ENCODE measurements around the gene GSTO1.
A peak's percentile ranks its signal among the peaks of the same experiment; 100 is the strongest.

The GSTO1 gene

GRCh38 chr10:104291439-104291951 is 36.8 kb downstream of the GSTO1 start:
- H3K27ac ChIP-seq = no peak overlapping the region
- no peak overlapping the region for H3K4me3 ChIP-seq
- no peaks in the 10 kb centered on the region for H3K9me3 ChIP-seq (ENCODE audit: low read depth, low read length)
- TF ChIP-seq POLR2AphosphoS5 (IDR thresholded peaks at IDR 0.05; ENCODE audit: borderline replicate concordance, low read depth, low read length) = no peak
- no peak for TF ChIP-seq FOXP2 (optimal IDR thresholded peaks at IDR 0.05; ENCODE audit: control extremely low read depth, extremely low read length, insufficient read depth)
- no peak for TF ChIP-seq EZH2 (IDR thresholded peaks at IDR 0.05)
- no peak overlapping the region for H3K9ac ChIP-seq (ENCODE audit: insufficient read length)
- no peaks in the 10 kb centered on the region for H3K36me3 ChIP-seq (ENCODE audit: insufficient read depth, low read length)
- no peak for DNase-seq (ENCODE audit: low read depth, low spot score)

DNA sequence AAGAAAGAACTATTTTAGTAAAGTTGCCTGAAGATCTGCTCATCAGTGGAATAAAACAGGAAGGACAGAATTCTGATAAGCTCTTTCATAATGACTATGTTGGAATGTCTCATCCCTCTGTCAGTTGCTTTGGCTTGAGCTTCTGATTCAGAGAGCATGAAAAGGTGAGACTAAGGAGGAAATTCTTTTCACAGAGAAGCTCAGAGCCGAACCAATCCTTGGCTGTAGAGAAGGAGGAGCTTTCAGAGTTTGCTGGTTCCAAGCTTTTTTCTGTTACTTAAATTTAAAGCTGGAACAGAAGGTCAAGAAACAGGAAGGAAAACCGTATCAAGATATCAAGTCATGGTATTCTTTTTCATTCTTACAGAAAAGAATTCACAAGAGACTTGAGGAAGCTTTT is 38.3 kb downstream of the GSTO1 start:
- Histone ChIP-seq H3K4me3 (no peak overlapping the region), H3K9me3 (ENCODE audit: low read depth, low read length) (no peaks in the 10 kb centered on the region), H3K9ac (ENCODE audit: insufficient read length) (no peak overlapping the region), H3K36me3 (ENCODE audit: insufficient read depth, low read length) (no peaks in the 10 kb centered on the region), H3K27ac (no peak overlapping the region)
- DNase-seq (ENCODE audit: low read depth, low spot score) = no peak
- no peak for TF ChIP-seq FOXP2 (optimal IDR thresholded peaks at IDR 0.05; ENCODE audit: control extremely low read depth, extremely low read length, insufficient read depth)
- TF ChIP-seq EZH2 (IDR thresholded peaks at IDR 0.05) = no peak
- no peak for TF ChIP-seq POLR2AphosphoS5 (IDR thresholded peaks at IDR 0.05; ENCODE audit: borderline replicate concordance, low read depth, low read length)

DNA sequence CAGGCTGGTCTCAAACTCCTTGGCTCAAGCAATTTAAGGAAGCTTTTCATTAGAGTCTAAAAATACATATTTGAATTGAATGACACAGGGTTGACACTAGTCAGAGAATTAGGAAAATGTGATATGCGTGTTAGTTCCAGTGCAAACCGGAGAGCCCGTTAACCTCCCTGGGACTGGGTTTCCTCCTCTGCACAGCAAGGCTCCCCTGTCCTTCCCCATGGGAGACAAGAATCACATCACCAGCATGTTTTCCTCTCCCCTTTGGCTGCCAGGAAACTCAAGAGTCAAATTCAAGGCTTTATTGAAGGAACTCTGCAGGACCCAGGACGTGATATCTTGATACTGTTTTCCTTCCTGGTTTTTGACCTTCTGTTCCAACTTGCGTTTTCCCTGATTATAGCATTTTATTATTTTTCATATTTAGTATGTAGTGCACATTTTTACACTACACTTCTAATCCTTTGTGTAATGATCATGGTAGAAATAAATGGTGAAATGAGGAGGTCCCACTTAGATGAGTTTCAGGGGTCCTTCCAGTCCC is 39.2 kb downstream of the GSTO1 start:
- Histone ChIP-seq H3K9me3 (ENCODE audit: low read depth, low read length) (no peaks in the 10 kb centered on the region), H3K9ac (ENCODE audit: insufficient read length) (no peak overlapping the region), H3K36me3 (ENCODE audit: insufficient read depth, low read length) (no peaks in the 10 kb centered on the region), H3K27ac (no peak overlapping the region), H3K4me3 (no peak overlapping the region)
- no peak for DNase-seq (ENCODE audit: low read depth, low spot score)
- TF ChIP-seq POLR2AphosphoS5 (IDR thresholded peaks at IDR 0.05; ENCODE audit: borderline replicate concordance, low read depth, low read length) (no peak), FOXP2 (optimal IDR thresholded peaks at IDR 0.05; ENCODE audit: control extremely low read depth, extremely low read length, insufficient read depth) (no peak), EZH2 (IDR thresholded peaks at IDR 0.05) (no peak)

- Histone ChIP-seq H3K4me3 (no peak overlapping the region), H3K9me3 (ENCODE audit: low read depth, low read length) (no peaks in the 10 kb centered on the region), H3K9ac (ENCODE audit: insufficient read length) (no peak overlapping the region), H3K36me3 (ENCODE audit: insufficient read depth, low read length) (no peaks in the 10 kb centered on the region), H3K27ac (no peak overlapping the region)
- TF ChIP-seq FOXP2 (optimal IDR thresholded peaks at IDR 0.05; ENCODE audit: control extremely low read depth, extremely low read length, insufficient read depth) (no peak), POLR2AphosphoS5 (IDR thresholded peaks at IDR 0.05; ENCODE audit: borderline replicate concordance, low read depth, low read length) (no peak), EZH2 (IDR thresholded peaks at IDR 0.05) (no peak)
- no peak for DNase-seq (ENCODE audit: low read depth, low spot score)
These were observed 42.2 kb downstream of the GSTO1 start for GRCh38 chr10:104296687-104297436.

- DNase-seq (ENCODE audit: low read depth, low spot score) = no peak
- no peaks in the 10 kb centered on the region for H3K9me3 ChIP-seq (ENCODE audit: low read depth, low read length)
- no peak overlapping the region for H3K27ac ChIP-seq
- H3K36me3 ChIP-seq (ENCODE audit: insufficient read depth, low read length) = no peaks in the 10 kb centered on the region
- no peak for TF ChIP-seq POLR2AphosphoS5 (IDR thresholded peaks at IDR 0.05; ENCODE audit: borderline replicate concordance, low read depth, low read length)
- TF ChIP-seq FOXP2 (optimal IDR thresholded peaks at IDR 0.05; ENCODE audit: control extremely low read depth, extremely low read length, insufficient read depth) = no peak
- TF ChIP-seq EZH2 (IDR thresholded peaks at IDR 0.05) = no peak
- H3K4me3 ChIP-seq = no peak overlapping the region
- H3K9ac ChIP-seq (ENCODE audit: insufficient read length) = no peak overlapping the region
These were observed 43.3 kb downstream of the GSTO1 start for GRCh38 chr10:104297697-104298660.

- Histone ChIP-seq H3K9me3 (ENCODE audit: low read depth, low read length) (no peaks in the 10 kb centered on the region), H3K4me3 (peak overlapping the region; percentile 72), H3K36me3 (ENCODE audit: insufficient read depth, low read length) (no peaks in the 10 kb centered on the region), H3K27ac (0 out of 2 replicates have a peak overlapping the region, but pooled peaks have one; percentile 21), H3K9ac (ENCODE audit: insufficient read length) (no peak overlapping the region)
- DNase-seq (ENCODE audit: low read depth, low spot score) = peak; percentile 22
- TF ChIP-seq POLR2AphosphoS5 (IDR thresholded peaks at IDR 0.05; ENCODE audit: borderline replicate concordance, low read depth, low read length) = no peak
- no peak for TF ChIP-seq EZH2 (IDR thresholded peaks at IDR 0.05)
- no peak for TF ChIP-seq FOXP2 (optimal IDR thresholded peaks at IDR 0.05; ENCODE audit: control extremely low read depth, extremely low read length, insufficient read depth)
These were observed 44.6 kb downstream of the GSTO1 start for GRCh38 chr10:104299031-104299904.

- Histone ChIP-seq H3K9me3 (ENCODE audit: low read depth, low read length) (no peaks in the 10 kb centered on the region), H3K36me3 (ENCODE audit: insufficient read depth, low read length) (no peaks in the 10 kb centered on the region), H3K27ac (no peak overlapping the region), H3K9ac (ENCODE audit: insufficient read length) (no peak overlapping the region), H3K4me3 (no peak overlapping the region)
- TF ChIP-seq FOXP2 (optimal IDR thresholded peaks at IDR 0.05; ENCODE audit: control extremely low read depth, extremely low read length, insufficient read depth) (no peak), EZH2 (IDR thresholded peaks at IDR 0.05) (no peak), POLR2AphosphoS5 (IDR thresholded peaks at IDR 0.05; ENCODE audit: borderline replicate concordance, low read depth, low read length) (no peak)
- DNase-seq (ENCODE audit: low read depth, low spot score) = no peak
These were observed 45.5 kb downstream of the GSTO1 start for GRCh38 chr10:104300002-104300735.

Data from SK-N-MC (cell line).